OCI-LY7 (cell line): Measurements from ENCODE around the gene TBL1XR1.
"Not testable (repeated sequence)": the region's sequence is repeated elsewhere in the genome, so short reads cannot be mapped to it uniquely, and the experiment has no call there.

ENCODE experiments used
- EZH2phosphoT487 ChIP-seq: fragments of 200-600 bp; sonication (generic); IDR thresholded peaks from 2 replicates; pipeline ENCODE4 v1.6.1; 2018; ENCODE audit warnings: low read depth, borderline replicate concordance, mild to moderate bottlenecking, mixed run types, antibody characterized with exemption, low read length, moderate library complexity, mixed read lengths
- TF ChIP-seq, protein P1 (sequence below): fragments of 200-600 bp; sonication (generic); conservative IDR thresholded peaks from 2 replicates; pipeline ENCODE4 v1.5.1; 2014; ENCODE audit warnings: mild to moderate bottlenecking, antibody characterized with exemption, low read length, moderate library complexity, mixed read lengths

DNA sequence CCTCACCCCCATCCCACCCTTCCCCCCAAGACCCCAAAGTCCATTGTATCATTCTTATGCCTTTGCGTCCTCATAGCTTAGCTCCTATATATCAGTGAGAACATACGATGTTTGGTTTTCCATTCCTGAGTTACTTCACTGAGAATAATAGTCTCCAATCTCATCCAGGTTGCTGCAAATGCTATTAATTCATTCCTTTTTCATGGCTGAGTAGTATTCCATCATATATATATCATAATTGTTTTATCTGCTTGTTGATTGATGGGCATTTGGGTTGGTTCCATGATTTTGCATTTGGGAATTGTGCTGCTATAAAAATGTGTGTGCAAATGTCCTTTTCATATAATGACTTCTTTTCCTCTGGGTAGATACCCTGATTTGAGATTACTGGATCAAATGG is 197.1 kb downstream of the TBL1XR1 start:
- TF ChIP-seq, protein P1, sequence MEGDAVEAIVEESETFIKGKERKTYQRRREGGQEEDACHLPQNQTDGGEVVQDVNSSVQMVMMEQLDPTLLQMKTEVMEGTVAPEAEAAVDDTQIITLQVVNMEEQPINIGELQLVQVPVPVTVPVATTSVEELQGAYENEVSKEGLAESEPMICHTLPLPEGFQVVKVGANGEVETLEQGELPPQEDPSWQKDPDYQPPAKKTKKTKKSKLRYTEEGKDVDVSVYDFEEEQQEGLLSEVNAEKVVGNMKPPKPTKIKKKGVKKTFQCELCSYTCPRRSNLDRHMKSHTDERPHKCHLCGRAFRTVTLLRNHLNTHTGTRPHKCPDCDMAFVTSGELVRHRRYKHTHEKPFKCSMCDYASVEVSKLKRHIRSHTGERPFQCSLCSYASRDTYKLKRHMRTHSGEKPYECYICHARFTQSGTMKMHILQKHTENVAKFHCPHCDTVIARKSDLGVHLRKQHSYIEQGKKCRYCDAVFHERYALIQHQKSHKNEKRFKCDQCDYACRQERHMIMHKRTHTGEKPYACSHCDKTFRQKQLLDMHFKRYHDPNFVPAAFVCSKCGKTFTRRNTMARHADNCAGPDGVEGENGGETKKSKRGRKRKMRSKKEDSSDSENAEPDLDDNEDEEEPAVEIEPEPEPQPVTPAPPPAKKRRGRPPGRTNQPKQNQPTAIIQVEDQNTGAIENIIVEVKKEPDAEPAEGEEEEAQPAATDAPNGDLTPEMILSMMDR: not testable (repeated sequence)
- not testable (repeated sequence) for TF ChIP-seq EZH2phosphoT487
